Keratinocyte (primary cell): ENCODE data around the gene DNAJC24.

ENCODE experiments used
- CTCF ChIP-seq, 3 experiments: IDR thresholded peaks in 1 of 3; conservative IDR thresholded peaks in 1 of 3; optimal IDR thresholded peaks in 1 of 3; 2 replicates in 2 of 3; 3 replicates in 1 of 3; pipeline versions ENCODE3 to v1.5.1; 2011; ENCODE audit warnings: low read length in 3 of 3, mild to moderate bottlenecking in 3 of 3, moderate library complexity in 2 of 3, control low read depth in 1 of 3, inconsistent platforms in 1 of 3; ENCODE audit not compliant: insufficient read depth in 2 of 3; ENCODE audit errors: extremely low read depth in 1 of 3
- EZH2 ChIP-seq: IDR thresholded peaks from one replicate; pipeline ENCODE4 v1.6.1; 2012; ENCODE audit warnings: inconsistent platforms, mild to moderate bottlenecking, low read length, moderate library complexity

- TF ChIP-seq CTCF (optimal IDR thresholded peaks at IDR 0.05 in 1 of 3, IDR thresholded peaks at IDR 0.05 in 1 of 3, conservative IDR thresholded peaks at IDR 0.05 in 1 of 3; ENCODE audit: extremely low read depth in 1 of 3, insufficient read depth in 2 of 3, low read length in 3 of 3) (no peak), EZH2 (no peak)
These were observed 55.0 kb downstream of the DNAJC24 start for GRCh38 chr11:31424652-31425051.
